ENCODE measurements around the gene RBFOX1.

The RBFOX1 gene

GRCh38 chr16:7376227-7376626, 43.6 kb downstream of the RBFOX1 start:
- no peak for DNase-seq

DNA sequence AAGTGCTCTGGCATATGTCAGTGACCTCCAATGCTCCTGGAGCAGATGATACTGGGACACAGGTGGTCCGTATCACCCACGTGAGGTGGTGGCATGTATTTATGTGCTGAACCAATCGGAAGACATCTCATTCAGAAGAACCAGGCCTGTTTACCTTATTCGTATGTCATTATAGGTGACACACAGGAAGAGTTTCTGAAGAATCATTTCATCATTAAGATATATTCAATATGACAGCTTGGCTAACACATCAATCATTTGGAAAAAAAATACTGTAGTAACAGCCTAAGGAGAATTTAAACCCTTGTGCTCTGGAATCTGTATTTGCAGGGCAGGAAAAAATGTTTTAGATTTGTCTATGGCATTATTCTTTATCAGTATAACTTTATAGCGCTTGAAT, 44.6 kb downstream of the RBFOX1 start:
- no peak for DNase-seq

DNA sequence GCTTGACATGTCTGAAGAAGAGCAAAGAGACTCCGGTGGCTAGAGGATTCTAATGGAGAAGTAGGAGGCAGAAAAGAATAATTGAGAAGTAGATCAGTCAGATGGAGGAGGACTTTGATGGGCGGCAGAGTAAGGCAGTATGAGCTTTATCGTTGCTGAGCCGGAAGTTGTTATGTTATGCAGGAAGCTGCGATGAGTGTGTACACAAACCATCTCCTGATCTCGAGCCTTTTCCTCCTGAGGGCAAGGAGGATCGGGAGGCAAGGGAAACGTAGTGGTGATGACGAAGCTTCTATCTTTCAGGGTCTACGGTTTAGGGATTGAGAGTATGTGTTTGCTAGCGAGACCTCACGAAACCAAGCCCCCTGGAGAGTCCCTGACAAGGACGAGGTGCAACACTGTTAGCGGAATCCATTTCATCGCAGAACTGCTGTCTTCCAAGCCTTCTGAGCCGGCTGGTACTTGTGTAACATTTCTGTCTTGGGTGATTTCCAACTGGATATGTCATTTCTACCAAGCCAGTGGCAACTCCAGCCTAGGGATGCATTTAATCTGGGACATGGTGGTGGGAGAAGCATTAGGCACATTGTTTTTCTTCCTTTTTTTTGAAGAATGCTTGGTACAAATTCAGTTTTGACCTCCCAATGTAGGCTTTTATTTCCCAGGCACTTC, 45.5 kb downstream of the RBFOX1 start:
- DNase-seq: no peak

DNA sequence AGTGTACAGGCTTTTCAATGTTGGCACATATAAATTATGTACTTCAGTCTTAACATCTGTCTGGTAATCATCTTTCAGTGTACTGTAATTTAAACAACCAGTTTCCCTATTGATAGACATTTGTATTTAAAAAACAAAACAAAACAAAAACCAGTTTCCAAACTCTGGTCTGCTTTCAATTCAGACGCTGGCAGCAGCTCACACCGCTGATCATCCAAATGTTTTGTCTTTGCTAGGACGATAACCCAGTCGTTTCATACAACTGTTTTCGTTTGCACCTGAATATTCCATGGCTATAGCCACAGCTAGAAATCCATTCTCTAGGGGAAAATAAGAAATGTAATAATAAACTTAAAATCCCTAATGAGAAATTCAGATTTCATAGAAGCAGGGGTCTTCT, 47.8 kb downstream of the RBFOX1 start:
- DNase-seq: no peak

- DNase-seq: no peak
These were observed 48.3 kb downstream of the RBFOX1 start for GRCh38 chr16:7380911-7381310.

DNA sequence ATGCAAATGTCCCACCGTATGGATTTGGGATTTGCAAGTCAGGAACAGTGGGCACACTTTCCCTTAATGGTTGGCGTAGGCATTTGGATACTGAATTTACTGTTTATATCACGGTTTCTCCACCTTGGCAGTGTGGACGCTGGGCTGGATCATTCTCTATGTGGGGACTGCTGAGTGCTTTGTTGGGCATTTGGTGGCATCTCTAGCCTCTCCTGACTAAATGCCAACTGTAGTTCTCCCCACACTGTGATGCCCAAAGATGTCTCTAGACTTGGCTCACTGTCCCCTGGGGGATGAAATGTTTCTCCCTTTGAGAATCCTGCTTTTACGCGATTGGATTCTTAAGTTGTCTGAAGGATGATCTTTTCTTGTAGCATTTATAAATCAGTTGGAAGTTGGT, 49.0 kb downstream of the RBFOX1 start:
- DNase-seq: no peak

DNA sequence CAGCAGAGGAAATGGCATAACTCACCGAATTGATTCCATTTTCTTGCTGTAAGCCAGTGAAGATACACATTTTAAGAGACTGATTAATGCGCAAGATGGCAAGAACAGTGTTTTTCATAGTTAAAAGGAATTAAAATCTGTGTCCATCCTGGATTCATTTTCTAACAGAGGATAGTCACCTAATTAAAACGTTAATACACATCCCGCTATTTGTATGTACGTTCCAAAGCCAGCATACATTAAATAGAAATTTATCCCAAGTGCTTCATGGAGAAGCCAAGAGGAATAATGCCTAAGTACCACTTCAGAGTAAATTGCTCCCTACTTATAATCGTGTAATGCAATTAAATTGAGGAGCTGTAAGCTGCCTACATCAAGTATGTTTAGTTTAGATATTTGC, 49.9 kb downstream of the RBFOX1 start:
- no peak for DNase-seq

DNA sequence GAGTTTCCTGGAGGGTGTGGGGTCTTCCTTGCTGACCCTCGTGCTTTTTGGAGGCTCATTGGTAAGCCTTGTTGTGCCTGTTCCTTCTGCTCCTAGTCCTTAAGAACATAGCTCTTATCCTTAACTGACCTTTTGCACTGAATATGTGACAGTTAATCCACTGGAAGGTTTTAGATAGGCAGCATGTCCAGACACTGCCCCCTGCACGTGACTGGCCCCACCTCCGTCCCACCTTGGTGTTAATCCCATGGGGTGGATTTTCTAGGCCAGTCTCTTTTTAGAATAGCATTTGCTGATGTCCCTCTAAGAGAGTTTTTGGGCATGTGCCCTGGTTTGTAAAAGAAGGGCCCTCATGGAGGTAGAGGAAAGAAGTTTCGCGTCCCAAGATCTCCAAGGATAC, 58.3 kb downstream of the RBFOX1 start:
- DNase-seq: no peak

- DNase-seq: no peak
These were observed 59.0 kb downstream of the RBFOX1 start for GRCh38 chr16:7391694-7392093.

DNA sequence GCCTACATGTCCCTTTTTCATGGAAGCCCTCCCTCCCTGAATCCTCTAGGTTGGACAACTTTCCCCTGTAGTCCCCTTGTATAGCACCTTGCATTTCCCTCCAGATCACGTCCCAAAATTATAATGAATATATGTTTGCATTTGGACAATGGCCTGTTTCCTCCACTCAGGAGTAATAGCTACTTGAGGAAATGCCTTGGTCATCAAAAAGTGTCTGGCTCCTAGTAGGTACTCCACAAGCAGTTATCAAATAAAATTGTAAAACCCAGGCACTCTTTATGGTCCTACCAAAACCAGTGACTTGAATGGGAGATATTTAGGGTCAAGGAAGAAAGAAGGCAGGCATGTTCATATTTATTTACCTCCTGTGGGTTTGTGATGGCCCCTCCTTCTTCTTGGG, 59.6 kb downstream of the RBFOX1 start:
- DNase-seq: no peak

GRCh38 chr16:7393680-7394079, 61.0 kb downstream of the RBFOX1 start:
- DNase-seq: no peak

DNA sequence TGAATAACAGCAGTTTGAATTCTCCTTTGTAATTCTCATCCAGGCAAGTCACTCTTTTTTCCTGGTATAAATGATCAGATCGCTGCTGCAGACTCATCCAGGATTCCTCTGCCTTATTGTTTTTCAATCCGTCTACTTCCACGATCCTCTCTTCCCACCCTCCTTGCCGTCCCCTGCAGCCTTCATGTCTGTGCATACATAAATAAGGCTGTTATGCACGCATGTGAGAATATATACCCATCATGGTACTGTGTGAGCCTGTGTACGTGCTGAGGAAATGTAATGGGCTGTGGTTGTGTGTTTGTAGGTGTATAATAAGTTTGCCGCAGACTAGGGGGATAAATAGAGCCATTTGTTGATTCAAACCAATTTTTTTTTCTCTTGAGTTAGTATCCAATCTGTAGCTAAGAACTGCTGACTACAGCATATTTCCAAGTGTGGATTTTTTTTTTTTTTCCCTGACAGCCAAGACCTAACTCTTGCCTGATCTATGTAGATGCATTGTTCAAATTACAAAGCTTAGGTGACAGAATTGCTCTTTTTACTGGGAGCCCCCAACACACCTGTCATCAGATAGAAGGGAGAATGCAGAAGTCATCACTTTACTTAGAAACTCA, 62.2 kb downstream of the RBFOX1 start:
- DNase-seq: no peak

DNA sequence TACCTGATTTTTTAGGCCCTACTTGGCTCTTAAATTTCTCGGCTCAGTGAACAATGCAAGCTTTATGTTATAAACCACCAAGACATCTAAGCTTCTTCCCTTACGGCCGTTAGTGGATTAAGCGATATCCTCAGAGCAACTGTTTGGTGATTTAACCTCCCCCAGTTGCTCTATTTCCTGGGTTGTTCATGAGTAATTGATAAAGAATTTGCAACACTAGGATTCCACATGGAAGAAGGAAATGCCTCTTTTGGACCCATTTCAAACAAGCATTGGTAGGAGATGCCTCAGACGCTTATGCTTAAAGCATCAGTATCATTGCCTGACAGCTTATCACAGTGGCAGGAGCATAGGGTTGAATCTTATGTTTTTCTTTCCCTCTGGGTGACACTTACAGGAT, 65.3 kb downstream of the RBFOX1 start:
- no peak for DNase-seq

- DNase-seq: no peak
These were observed 65.9 kb downstream of the RBFOX1 start for GRCh38 chr16:7398536-7398935.

DNA sequence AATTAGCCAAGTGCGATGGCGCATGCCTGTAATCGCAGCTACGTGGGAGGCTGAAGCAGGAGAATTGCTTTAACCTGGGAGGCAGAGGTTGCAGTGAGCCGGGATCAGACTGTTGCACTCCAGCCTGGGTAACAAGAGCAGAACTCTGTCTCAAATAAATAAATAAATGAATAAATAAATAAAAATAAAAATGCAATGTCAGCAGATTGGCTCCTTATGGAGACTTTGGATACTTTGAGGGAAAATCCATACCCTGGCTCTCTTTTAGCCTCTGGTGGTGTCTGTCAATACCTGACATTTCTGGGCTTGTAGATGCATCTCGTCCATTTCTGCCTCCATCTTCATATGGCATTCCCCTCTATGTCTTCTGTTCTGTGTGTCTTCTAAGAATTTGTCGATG, 66.7 kb downstream of the RBFOX1 start:
- no peak for DNase-seq

- no peak for DNase-seq
These were observed 67.7 kb downstream of the RBFOX1 start for GRCh38 chr16:7400117-7400890.

DNA sequence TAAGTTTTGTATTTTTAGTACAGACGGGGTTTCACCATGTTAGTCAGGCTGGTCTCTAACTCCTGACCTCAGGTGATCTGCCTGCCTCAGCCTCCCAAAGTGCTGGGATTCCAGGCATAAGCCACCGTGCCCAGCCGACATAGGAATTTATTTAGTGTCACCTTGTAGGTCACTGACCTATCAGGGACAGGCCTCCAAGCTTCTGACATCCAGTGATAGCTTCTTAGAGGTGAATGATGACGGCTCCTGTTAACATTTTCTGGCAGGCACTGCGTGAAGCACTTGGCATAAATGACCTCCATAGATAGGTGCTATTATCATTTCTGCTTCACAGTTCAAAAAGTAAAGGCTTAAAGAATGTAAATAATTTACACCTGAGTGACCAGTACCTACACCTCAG, 71.6 kb downstream of the RBFOX1 start:
- DNase-seq: no peak

- DNase-seq: no peak
These were observed 72.5 kb downstream of the RBFOX1 start for GRCh38 chr16:7405166-7405565.

GRCh38 chr16:7408700-7409365, 76.2 kb downstream of the RBFOX1 start:
- no peak for DNase-seq

DNA sequence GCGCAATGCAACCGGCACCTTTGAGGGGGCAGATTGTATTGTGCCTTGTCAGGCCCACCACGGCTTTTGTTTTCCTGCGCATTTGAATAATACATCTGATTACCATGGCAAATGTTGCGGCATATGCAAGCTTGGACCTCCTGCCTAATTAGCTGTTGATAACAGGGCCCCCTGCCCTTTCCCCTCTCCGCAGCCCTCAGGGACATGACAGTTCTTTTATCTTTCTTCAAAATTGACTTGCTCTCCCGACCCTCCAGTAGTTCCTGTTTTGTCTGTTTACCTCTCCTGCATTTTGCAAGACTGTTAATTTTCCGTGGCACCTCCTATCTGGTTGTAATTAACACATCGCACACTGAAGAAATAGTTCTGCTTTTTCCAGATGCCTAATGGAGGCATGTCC, 86.8 kb downstream of the RBFOX1 start:
- no peak for DNase-seq

GRCh38 chr16:7420079-7420478, 87.4 kb downstream of the RBFOX1 start:
- DNase-seq: no peak

DNA sequence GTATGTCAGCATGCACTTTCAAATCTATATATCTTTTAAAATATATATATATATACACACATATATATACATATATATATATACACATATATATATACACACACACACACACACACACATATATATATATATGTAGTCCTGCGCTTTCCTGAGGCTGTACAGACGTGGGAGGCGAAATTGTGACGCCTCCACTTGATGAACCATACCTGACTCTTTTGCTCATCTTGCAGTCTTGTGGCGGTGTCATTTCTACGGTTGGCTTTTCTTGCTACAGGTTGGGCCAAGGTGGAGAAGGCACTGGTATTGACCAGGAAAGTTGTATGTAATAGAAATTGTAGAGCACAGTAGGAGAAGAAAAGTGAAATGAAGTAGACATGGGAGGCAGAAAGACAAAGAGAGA, 88.2 kb downstream of the RBFOX1 start:
- DNase-seq: no peak

- DNase-seq: no peak
These were observed 88.9 kb downstream of the RBFOX1 start for GRCh38 chr16:7421578-7421977.
